ENCODE data around the gene SMOC2. TPM values are rescaled to one million over a fixed set of nuclear protein-coding genes. Genes with fewer than 3 reads are reported as not detected.

Gene SMOC2
- polyA plus RNA-seq, 1 donor (not counting 4 experiments of a cell fraction or from before 2014, with no cell fraction given): 1.1 TPM

DNA sequence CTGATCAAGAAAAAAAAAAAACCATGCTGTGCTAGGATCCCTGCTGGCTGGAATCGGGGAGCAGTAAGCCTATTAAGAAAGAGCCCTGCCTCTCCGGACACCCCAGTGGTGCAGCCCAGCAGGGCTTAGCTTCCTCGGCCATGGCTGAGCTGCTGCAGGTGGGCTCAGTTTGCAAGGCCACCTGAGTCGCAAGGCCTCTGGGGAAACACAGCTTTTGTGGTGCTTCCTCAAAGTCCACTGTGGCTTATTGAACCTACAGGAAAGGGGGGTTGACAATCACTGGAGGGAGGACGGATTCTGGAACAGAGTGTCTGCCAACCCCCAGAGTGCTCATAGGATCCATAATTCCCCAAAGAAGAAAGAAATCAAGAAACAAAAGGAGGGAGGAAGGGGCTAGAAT lies 240.8 kb downstream of the SMOC2 start:
- FAIRE-seq (no peak), DNase-seq (ENCODE audit: low read depth, low spot score) (no peak)
- no peak overlapping the region for H2AFZ ChIP-seq (ENCODE audit: control insufficient read depth, low read length)
- TF ChIP-seq, protein P1, sequence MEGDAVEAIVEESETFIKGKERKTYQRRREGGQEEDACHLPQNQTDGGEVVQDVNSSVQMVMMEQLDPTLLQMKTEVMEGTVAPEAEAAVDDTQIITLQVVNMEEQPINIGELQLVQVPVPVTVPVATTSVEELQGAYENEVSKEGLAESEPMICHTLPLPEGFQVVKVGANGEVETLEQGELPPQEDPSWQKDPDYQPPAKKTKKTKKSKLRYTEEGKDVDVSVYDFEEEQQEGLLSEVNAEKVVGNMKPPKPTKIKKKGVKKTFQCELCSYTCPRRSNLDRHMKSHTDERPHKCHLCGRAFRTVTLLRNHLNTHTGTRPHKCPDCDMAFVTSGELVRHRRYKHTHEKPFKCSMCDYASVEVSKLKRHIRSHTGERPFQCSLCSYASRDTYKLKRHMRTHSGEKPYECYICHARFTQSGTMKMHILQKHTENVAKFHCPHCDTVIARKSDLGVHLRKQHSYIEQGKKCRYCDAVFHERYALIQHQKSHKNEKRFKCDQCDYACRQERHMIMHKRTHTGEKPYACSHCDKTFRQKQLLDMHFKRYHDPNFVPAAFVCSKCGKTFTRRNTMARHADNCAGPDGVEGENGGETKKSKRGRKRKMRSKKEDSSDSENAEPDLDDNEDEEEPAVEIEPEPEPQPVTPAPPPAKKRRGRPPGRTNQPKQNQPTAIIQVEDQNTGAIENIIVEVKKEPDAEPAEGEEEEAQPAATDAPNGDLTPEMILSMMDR (optimal IDR thresholded peaks at IDR 0.05 in 1 of 3, IDR thresholded peaks at IDR 0.05 in 1 of 3, conservative IDR thresholded peaks at IDR 0.05 in 1 of 3; ENCODE audit: extremely low read depth in 1 of 3, insufficient read depth in 2 of 3, low read length in 3 of 3): no peak
- TF ChIP-seq EZH2 (IDR thresholded peaks at IDR 0.05; ENCODE audit: low read length): no peak
- no peak overlapping the region for H3K9ac ChIP-seq (ENCODE audit: control insufficient read depth, extremely low read depth, insufficient read depth, low read length)
- no peak overlapping the region for H3K4me2 ChIP-seq (ENCODE audit: control insufficient read depth, extremely low read depth, insufficient read depth, low read depth, low read length)
- H3K27ac ChIP-seq (ENCODE audit: control insufficient read depth, insufficient read depth, low read length): no peak overlapping the region
- H4K20me1 ChIP-seq (ENCODE audit: control insufficient read depth, extremely low read depth, insufficient read depth, low read length): no peaks in the 10 kb centered on the region
- H3K9me1 ChIP-seq (ENCODE audit: control insufficient read depth, extremely low read depth, insufficient read depth, low read length): no peaks in the 10 kb centered on the region
- no peaks in the 10 kb centered on the region for H3K9me3 ChIP-seq (ENCODE audit: control insufficient read depth, low read depth, low read length)
- H3K4me3 ChIP-seq (ENCODE audit: control insufficient read depth in 2 of 3, extremely low read depth in 1 of 3, insufficient read depth in 2 of 3, low read depth in 1 of 3, low read length in 3 of 3): no peak overlapping the region
- no peaks in the 10 kb centered on the region for H3K27me3 ChIP-seq (ENCODE audit: control insufficient read depth, extremely low read depth, insufficient read depth, low read length)
- no peaks in the 10 kb centered on the region for H3K79me2 ChIP-seq (ENCODE audit: control insufficient read depth, insufficient read depth, low read length)
- no peaks in the 10 kb centered on the region for H3K4me1 ChIP-seq (ENCODE audit: control insufficient read depth, extremely low read depth, insufficient read depth, low read length)
- dilution Hi-C loops (cut with MboI; ENCODE audit: extremely low pct_ligation_motif_present, low sequenced_read_pairs): no loop called here
- no peaks in the 10 kb centered on the region for H3K36me3 ChIP-seq (ENCODE audit: control insufficient read depth in 2 of 2, extremely low read depth in 1 of 2, insufficient read depth in 2 of 2, low read length in 2 of 2)

DNA sequence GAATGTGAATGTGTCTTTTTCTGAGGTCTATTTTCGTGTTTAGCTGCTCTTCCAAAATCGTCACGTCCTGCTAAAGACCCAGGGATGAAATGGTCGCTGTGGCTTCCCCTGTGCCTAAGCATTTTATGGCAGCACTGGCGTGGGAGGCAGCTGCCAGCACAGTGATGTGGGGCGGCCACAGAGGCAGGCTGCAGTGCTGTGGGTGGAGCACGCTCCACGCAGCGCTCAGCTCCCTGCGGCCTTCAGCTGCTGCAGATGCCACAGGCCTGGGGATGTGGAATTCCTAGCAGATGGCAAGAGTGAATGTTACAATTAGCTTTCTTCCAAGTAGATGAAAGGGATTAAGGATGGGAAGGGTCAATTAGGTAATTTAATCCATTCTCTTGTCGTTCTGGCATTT lies 242.6 kb downstream of the SMOC2 start:
- H3K79me2 ChIP-seq (ENCODE audit: control insufficient read depth, insufficient read depth, low read length): no peaks in the 10 kb centered on the region
- DNase-seq (ENCODE audit: low read depth, low spot score): no peak
- no peaks in the 10 kb centered on the region for H3K36me3 ChIP-seq (ENCODE audit: control insufficient read depth in 2 of 2, extremely low read depth in 1 of 2, insufficient read depth in 2 of 2, low read length in 2 of 2)
- H3K27me3 ChIP-seq (ENCODE audit: control insufficient read depth, extremely low read depth, insufficient read depth, low read length): no peaks in the 10 kb centered on the region
- no peak overlapping the region for H3K4me2 ChIP-seq (ENCODE audit: control insufficient read depth, extremely low read depth, insufficient read depth, low read depth, low read length)
- no peak overlapping the region for H2AFZ ChIP-seq (ENCODE audit: control insufficient read depth, low read length)
- dilution Hi-C loops (cut with MboI; ENCODE audit: extremely low pct_ligation_motif_present, low sequenced_read_pairs): no loop called here
- no peak for FAIRE-seq
- H3K4me3 ChIP-seq (ENCODE audit: control insufficient read depth in 2 of 3, extremely low read depth in 1 of 3, insufficient read depth in 2 of 3, low read depth in 1 of 3, low read length in 3 of 3): no peak overlapping the region
- no peaks in the 10 kb centered on the region for H4K20me1 ChIP-seq (ENCODE audit: control insufficient read depth, extremely low read depth, insufficient read depth, low read length)
- no peak overlapping the region for H3K27ac ChIP-seq (ENCODE audit: control insufficient read depth, insufficient read depth, low read length)
- TF ChIP-seq EZH2 (IDR thresholded peaks at IDR 0.05; ENCODE audit: low read length): no peak
- TF ChIP-seq, protein P1 (optimal IDR thresholded peaks at IDR 0.05 in 1 of 3, IDR thresholded peaks at IDR 0.05 in 1 of 3, conservative IDR thresholded peaks at IDR 0.05 in 1 of 3; ENCODE audit: extremely low read depth in 1 of 3, insufficient read depth in 2 of 3, low read length in 3 of 3): no peak
- no peaks in the 10 kb centered on the region for H3K4me1 ChIP-seq (ENCODE audit: control insufficient read depth, extremely low read depth, insufficient read depth, low read length)
- H3K9me3 ChIP-seq (ENCODE audit: control insufficient read depth, low read depth, low read length): no peaks in the 10 kb centered on the region
- no peaks in the 10 kb centered on the region for H3K9me1 ChIP-seq (ENCODE audit: control insufficient read depth, extremely low read depth, insufficient read depth, low read length)
- no peak overlapping the region for H3K9ac ChIP-seq (ENCODE audit: control insufficient read depth, extremely low read depth, insufficient read depth, low read length)
